Ishikawa (cell line): ENCODE measurements around the gene SYDE1.

Source experiments
- CEBPB ChIP-seq: IDR thresholded peaks from 2 replicates; pipeline ENCODE4 v1.6.1; 2012
- CREB1 ChIP-seq: IDR thresholded peaks from 2 replicates; pipeline ENCODE4 v1.6.1; 2012; ENCODE audit warnings: low read depth
- EGR1 ChIP-seq: IDR thresholded peaks from 2 replicates; pipeline ENCODE4 v1.6.1; 2012
- EP300 ChIP-seq: IDR thresholded peaks from 2 replicates; pipeline ENCODE4 v1.6.1; 2012; ENCODE audit warnings: borderline replicate concordance
- FOXM1 ChIP-seq: IDR thresholded peaks from 2 replicates; pipeline ENCODE4 v1.6.1; 2012; ENCODE audit warnings: low read depth, borderline replicate concordance
- MAX ChIP-seq: IDR thresholded peaks from 2 replicates; pipeline ENCODE4 v1.6.1; 2012
- NFIC ChIP-seq: IDR thresholded peaks from 2 replicates; pipeline ENCODE4 v1.6.1; 2012
- RAD21 ChIP-seq: IDR thresholded peaks from 2 replicates; pipeline ENCODE4 v1.6.1; 2012; ENCODE audit warnings: low read depth
- REST ChIP-seq: IDR thresholded peaks from 2 replicates; pipeline ENCODE4 v1.6.1; 2012; ENCODE audit warnings: low read depth, mild to moderate bottlenecking
- TAF1 ChIP-seq: IDR thresholded peaks from 2 replicates; pipeline ENCODE4 v1.6.1; 2012; ENCODE audit warnings: low read depth, mild to moderate bottlenecking
- TCF12 ChIP-seq: IDR thresholded peaks from 2 replicates; pipeline ENCODE4 v1.6.1; 2012; ENCODE audit warnings: low read depth
- TEAD4 ChIP-seq: IDR thresholded peaks from 2 replicates; pipeline ENCODE4 v1.6.1; 2012
- USF1 ChIP-seq: IDR thresholded peaks from 2 replicates; pipeline ENCODE4 v1.6.1; 2012
- YY1 ChIP-seq: IDR thresholded peaks from 2 replicates; pipeline ENCODE4 v1.6.1; 2012; ENCODE audit warnings: low read depth
- ZBTB7A ChIP-seq: IDR thresholded peaks from 2 replicates; pipeline ENCODE4 v1.6.1; 2012; ENCODE audit warnings: low read depth

SYDE1 gene

DNA sequence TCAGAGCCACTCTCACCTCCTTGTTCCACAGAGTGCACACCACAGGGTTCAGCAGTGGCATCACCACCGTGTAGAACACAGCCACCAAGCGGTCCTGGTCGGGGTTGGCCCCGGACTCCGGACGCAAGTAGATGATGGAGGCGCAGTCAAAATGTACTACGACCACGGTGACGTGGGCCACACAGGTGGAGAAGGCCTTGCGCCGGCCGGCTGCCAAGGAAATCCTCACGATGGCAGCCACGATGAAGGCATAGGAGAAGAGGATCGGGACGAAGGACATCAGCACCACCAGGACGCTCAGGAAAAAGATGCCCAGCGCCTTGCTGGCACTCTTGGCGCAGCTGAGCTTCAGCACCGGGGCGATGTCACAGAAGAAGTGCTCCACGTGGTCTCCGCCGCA lies 33.9 kb downstream of the SYDE1 start:
- TF ChIP-seq CREB1 (no peak), EP300 (no peak), USF1 (no peak), REST (no peak), ZBTB7A (no peak), NFIC (no peak), TAF1 (no peak)

DNA sequence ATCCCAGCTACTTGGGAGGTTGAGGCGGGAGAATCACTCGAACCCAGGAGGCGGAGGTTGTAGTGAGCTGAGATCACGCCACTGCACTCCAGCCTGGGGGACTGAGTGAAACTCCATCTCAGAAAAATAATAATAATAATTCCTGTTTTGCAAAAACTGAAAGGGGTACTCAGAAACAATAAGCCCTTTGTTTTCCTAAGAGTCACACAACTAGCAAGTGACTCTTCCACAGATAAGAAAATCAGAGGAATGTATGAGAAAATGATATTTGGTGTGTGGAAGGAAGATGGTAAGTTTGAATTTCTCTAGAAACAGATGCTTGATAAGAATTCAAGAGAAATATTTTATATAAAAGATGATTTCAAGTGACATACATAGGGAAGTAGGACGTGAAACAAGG lies 35.1 kb downstream of the SYDE1 start:
- no peak for TF ChIP-seq CEBPB
- no peak for TF ChIP-seq EGR1
- TF ChIP-seq EP300 = no peak
- TF ChIP-seq TCF12 = no peak
- no peak for TF ChIP-seq TAF1
- TF ChIP-seq NFIC = no peak
- no peak for TF ChIP-seq USF1
- no peak for TF ChIP-seq ZBTB7A
- no peak for TF ChIP-seq FOXM1
- no peak for TF ChIP-seq RAD21
- TF ChIP-seq CREB1 = no peak
- TF ChIP-seq TEAD4 = no peak
- TF ChIP-seq YY1 = no peak

GRCh38 chr19:15144046-15144646 lies 36.9 kb downstream of the SYDE1 start:
- TF ChIP-seq MAX = no peak
- TF ChIP-seq YY1 = no peak
- TF ChIP-seq EGR1 = no peak
- TF ChIP-seq CREB1 = no peak

DNA sequence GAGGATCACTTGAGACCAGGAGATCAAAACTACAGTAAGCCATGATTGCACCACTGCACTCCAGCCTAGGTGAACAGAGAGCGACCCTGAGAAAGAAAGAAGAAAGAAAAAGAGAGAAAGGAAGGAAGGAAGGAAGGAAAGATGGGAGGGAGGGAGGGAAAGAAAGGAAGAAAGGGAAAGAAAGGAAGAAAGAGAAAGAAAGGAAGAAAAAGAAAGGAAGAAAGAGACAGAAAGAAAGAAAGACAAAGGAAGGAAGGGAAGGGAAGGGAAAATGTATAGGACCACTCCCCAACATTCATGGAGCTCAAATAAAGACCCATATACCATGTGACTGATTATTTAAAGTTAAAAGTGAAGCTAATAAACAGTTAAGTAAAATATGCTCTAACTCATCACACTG lies 39.9 kb downstream of the SYDE1 start:
- TF ChIP-seq MAX = no peak
- no peak for TF ChIP-seq CREB1
- TF ChIP-seq TAF1 = no peak
- no peak for TF ChIP-seq EGR1

- TF ChIP-seq ZBTB7A = no peak
- no peak for TF ChIP-seq NFIC
- TF ChIP-seq TCF12 = no peak
- TF ChIP-seq MAX = no peak
- TF ChIP-seq FOXM1 = no peak
- TF ChIP-seq USF1 = no peak
- no peak for TF ChIP-seq EGR1
- no peak for TF ChIP-seq EP300
- no peak for TF ChIP-seq REST
- no peak for TF ChIP-seq CREB1
These were observed 42.5 kb downstream of the SYDE1 start for GRCh38 chr19:15149737-15150136.

- no peak for TF ChIP-seq CEBPB
- TF ChIP-seq RAD21 = peak; percentile 60
- no peak for TF ChIP-seq NFIC
These were observed 46.9 kb downstream of the SYDE1 start for GRCh38 chr19:15154002-15154612.
